Stimulated activated CD8-positive, alpha-beta memory T cell treated with anti-CD3 and anti-CD28 coated beads, Interleukin-4, amount 100 ng/mL, for 24 hours (primary cell): ENCODE measurements around the gene PHLDB1.
"Not testable (repeated sequence)": the region's sequence is repeated elsewhere in the genome, so short reads cannot be mapped to it uniquely, and the experiment has no call there.

ENCODE experiments used
- DNase-seq: peaks from one replicate; pipeline ENCODE4 v3.0.0-alpha.2; 2020; ENCODE audit warnings: low read depth

Gene PHLDB1

DNA sequence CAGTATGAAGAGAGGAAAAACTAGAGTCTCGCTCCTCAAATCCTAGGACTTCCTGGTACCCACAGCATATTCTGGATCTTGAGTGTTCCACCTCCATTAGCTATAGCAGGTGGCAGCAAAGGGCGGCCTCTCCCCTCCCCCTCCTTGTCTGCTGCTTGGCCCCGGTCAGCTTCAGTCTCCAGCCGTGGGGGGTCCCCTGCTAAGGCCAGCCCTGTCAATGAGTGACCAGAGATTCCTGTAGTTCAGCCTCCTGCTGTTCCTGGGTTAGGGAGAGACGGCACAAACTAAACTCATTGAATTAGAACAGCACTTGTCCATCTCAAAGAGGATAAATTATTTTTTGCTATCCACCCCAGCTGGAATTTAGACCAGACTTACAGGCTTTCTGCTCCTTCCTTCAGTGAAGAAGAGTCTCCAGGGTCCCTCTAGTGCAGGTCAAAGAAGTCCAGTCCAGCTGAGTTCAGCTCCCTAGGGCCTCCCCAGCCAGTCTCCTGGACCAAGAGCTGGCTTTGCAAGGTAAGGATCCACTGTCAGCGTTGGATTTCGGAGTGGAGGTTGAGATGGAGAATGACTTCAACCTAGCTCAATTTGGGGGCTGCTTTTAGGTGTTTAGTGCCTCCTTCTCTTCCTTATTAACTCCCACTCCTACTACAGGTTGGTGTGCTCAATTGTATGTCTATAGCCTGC is 1.1 kb upstream of the PHLDB1 start:
- DNase-seq: no peak

DNA sequence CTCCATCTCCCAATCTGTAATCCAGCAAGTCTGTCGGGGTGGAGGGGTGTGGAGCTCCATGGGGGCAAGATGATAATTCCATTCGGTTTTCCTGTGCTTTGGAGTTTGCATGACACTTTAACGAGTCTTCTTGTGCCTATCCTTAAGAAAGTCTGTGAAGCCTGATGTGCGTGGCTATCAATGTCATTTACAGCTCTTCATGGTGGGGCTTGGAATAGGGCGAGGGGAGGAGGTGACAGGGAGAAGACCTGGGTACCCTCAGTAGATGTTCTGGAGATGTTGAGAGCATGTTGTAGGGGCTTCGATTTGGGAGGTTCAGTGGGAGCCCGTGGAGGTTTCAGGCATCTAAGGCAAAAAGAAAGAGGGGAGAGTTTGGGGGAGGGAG is 579 bp upstream of the PHLDB1 start:
- DNase-seq: no peak

DNA sequence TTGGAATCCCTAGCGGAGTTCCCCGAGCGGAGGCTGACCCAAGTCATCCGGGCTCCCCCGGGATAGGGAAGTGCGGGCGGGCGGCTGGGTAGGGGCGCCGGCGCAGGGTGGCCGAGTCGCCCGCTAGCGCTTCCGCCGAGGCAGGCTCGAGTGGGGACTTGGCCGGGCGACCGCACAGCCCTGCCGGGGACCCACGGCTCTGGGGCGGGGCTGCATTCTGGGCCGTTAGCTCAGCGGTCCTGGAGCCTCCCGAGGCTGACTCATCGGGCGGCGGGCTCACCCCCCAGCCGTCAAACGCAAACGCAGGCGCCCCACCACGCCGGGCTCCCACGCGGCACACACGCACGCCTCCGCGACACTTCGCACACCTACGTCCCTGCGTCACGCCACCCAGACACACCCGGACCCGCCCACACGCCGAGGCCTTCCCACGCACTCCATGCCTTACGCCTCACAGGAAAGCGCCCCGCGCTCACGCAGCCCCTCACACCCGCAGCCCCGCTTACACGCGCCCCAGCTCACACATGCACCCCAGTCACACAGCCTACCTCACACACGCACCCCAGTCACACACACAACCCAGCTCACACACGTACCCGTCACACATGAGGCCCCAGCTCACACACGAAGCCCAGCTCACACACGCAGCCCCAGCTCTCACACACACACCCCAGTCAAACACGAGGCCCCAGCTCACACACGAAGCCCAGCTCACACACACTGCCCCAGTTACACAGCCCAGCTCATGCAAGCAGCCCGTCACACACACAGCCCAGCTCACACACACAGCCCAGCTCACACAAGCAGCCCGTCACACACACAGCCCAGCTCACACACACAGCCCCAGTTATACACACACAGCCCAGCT is 1.2 kb downstream of the PHLDB1 start:
- peak; percentile 54 for DNase-seq

DNA sequence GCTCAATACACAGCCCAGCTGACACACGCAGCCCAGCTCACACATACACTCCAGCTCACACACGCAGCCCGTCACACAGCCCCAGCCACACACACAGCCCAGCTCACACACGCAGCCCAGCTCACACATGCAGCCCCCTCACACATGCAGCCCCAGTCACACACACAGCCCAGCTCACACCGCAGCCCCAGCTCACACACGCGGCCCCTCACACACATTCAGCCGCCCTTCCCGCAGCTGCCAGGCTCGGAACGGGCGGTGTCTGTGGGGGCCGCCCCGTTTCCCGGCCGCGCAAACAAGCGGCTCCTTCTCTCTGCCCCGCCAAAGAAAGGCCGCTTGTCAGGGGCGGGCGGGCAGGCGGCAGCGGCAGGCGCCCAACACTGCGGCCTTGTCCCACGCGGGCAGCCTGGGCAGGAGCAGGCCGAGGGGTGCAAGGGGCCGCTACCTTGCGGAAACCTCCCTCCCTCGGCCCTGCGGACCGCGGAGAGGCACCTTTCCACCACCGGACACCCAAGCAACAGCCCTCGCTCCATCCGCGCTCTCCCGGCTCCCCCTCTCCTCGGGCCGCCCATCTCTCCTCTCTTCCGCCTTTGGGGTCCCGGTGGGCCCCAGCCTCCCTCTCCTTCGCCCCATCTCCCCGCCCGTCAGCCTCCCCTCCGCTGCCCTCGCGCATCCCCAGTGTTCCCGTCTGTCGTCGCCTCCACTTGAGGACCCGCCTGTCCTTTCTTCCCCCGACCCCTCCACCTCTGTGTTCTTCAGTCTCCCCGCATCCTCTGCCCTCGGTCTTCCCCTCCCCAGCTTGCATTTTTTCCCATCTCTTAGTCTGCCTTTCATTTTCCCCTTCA is 2.2 kb downstream of the PHLDB1 start:
- DNase-seq: no peak

DNA sequence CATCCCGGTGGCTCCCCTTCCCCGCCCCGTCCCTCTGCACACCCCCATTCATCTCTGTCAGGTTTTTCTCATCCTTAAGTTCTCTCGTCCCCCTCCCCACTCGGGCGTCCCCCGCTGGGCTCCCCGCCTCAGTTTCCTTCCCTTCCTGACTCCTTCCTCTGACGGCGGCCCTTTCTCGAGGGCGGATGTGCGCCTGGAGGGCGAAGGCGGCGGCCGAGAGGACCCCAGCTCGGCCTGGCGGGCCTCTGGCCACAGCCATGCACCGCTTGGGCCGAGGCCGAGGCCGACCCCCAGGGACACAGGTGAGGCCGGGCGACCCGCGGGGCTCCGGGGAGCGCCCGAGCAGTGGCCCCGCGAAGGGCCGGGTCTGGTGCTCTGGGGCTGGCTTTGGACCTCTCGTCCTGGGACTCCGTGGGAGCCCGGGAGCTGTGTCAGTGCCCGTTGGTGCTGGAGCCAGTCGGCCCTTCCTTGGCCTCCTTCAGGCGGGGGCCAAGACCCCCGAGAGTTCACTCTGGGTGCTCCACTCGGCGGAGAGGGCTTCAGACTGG is 2.9 kb downstream of the PHLDB1 start:
- DNase-seq: no peak

DNA sequence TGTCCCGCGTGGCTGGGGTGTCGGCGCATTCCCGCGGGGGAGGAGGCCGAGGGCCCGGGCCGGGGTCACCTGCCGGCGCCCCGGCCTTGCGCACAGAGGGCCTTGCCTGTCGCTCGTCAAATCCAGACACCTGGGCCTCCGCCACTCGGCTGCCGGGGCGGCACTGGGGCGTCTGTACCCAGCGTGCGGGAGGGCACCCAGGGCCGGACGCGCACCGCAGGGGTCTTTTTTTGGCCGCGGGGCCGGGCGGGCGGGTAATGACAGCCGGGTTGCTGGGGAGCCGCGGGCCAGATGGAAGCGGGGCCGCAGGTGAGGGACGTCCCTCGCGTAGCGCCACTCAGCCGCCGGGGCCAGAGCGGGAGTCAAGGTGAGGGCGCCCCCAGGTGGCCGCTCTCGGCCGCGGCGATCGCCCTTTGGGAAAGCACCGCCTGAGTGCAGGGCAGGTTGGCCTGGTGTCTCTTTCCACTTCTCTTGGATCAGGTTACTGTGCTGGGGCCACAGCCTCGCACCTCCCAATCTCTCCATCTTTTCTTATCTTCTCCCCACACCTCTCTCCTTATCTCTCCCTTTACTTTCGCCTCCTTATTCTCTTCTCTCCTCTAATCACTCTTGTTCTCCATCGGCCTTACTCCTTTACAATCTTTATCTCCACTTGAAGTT is 3.5 kb downstream of the PHLDB1 start:
- peak; percentile 78 for DNase-seq

DNA sequence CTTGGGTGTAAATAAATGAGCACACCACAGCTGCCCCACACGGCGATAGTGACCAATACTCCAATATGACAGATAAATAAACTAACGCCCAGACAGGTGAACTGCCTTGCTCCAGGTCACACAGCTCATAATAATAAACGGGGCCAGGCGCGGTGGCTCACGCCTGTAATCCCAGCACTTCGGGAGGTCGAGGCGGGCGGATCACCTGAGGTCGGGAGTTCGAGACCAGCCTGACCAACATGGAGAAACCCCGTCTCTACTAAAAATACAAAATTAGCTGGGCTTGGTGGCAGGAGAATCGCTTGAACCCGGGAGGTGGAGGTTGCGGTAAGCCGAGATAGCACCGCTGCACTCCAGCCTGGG is 4.0 kb downstream of the PHLDB1 start:
- DNase-seq: not testable (repeated sequence)

DNA sequence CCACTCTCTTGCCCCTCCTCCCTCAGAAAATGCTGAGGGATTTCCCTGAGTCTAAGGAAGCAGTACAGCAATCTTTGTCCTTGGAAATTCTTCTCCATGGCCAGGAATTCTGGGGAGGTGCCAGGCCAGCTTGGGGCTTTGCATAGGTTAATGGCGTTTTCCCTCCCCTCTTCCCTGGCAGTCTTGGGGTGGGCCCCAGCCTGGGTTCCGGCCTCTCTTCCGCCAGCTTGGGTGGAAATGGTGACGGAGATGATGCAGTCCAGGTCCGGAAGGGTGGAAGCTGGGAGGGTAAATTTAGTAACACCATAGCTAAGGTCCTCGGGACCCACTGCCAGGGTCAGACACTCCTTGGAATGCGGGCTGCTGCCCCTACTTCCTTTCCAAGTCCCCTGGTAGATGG is 5.0 kb downstream of the PHLDB1 start:
- no peak for DNase-seq

DNA sequence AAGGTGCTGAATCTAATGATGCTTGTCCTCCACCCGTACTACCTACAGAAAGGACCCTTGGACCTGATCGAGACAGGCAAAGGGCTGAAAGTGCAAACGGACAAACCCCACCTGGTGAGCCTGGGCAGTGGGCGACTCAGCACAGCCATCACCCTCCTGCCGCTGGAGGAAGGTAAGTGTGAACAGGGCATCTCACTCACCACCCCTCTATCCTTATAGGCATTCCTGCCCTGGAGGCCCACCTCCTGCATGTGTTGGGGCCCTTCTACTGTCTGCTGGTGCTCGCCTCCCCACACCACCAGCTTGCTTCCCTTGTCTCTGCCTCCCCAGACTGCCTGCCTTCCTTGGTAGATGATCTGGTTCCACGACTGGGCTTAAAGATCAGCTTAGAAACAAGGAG is 7.1 kb downstream of the PHLDB1 start:
- DNase-seq: no peak

DNA sequence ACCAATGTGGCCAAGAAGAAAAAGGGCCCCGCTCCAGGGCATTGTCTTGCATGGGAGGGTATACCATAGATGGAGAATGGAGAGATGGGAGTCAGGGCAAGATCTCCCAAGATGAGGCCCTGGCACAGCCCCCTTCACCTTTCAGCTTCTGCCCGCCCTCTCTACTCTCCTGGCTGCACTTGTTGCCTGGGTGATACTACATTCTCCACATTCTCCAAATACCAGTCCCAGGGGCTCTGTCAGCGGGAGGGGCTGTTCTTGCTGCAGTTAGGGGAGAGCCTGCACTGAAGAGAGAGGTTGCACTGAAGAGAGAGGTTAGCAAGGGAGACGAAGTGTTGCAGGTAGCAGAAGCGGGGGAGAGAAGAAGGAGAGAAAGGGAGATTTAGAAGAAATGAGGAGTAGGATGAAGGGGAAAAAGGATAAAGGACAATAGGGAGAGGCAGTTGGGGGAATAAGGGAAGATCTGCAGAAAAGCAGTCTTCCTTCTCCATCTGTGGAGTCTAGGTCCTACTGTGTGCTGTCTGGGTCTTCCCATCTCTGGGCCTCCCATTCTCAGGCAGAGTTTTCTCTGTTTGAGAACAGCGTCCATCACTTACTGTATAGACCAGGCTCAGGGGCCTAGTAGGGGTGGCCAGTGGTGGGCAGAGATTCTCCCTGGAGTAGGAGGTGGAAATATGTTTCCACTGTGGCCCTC is 8.0 kb downstream of the PHLDB1 start:
- no peak for DNase-seq

DNA sequence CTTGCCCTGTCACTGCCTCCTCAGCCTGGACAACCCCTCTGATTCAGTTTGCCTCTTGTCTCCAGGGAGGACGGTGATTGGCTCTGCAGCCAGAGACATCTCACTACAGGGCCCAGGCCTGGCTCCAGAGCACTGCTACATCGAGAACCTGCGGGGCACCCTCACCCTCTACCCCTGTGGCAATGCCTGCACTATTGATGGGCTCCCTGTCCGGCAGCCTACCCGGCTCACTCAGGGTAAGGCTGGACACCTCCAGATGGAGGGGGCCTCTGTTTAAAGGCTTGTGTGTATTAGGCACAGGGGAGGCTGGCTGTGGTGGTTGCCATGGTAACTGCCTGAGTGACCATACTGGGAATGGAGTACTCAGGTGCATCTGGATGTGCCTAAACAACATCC is 8.6 kb downstream of the PHLDB1 start:
- DNase-seq: no peak

DNA sequence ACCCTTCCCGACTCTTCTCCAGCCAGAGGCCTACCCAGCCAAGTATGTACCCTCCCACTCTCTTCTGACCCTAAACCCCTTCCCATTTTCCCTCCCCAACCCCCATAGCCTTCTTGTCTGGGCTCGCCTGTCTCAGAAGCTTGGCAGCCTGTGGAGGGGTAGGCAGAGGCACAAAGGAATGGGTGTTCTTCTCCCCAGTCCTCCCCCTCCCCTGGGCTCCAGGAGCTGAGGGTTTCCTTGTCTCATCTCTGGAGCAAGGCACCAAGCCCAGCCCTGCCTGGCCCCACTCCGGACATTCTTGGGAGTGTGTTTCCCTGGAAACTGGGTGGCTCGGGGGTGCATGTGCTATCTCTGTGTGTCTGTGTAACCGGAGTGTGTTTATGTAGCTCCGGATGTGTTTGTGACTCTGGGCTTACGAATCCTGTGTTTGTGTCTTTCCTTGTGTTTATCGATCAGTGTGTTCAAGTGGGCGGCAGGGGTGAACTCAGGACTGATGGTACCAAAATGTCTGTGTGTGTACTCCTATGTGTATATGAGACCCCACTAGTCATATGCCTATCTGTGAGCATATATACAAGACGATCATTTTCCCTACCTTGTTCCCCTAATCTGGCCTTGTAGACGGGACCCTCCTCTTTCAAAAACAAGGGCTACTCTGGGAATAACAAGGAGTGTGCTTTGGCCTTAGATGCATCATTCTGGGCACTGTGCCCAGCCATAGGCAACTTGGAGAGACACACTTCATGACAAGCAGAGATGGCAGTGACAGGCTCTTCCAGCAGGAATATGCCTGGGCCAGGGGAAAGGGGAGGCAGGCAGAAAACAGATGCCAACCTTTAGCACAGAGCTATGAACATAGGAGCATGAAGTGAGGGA is 10.9 kb downstream of the PHLDB1 start:
- no peak for DNase-seq

DNA sequence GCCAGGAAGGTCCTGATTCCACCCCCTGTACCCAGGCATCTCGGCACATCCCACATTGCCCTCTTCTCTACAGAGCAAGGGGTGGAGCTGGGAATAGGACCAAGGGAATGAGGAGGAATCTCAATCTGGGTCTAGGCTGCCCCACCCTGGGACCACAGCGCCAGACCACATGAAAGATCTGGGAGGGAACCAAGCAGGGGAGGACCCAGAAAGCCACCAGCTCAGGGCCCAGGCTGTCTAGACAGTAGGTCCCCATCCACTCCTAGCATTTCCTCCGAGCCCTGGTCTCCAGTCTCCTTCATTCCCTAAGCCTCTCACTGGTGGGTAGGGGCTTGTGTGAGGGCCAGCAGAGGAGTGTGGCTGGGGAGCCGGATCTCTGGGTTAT is 11.6 kb downstream of the PHLDB1 start:
- no peak for DNase-seq

DNA sequence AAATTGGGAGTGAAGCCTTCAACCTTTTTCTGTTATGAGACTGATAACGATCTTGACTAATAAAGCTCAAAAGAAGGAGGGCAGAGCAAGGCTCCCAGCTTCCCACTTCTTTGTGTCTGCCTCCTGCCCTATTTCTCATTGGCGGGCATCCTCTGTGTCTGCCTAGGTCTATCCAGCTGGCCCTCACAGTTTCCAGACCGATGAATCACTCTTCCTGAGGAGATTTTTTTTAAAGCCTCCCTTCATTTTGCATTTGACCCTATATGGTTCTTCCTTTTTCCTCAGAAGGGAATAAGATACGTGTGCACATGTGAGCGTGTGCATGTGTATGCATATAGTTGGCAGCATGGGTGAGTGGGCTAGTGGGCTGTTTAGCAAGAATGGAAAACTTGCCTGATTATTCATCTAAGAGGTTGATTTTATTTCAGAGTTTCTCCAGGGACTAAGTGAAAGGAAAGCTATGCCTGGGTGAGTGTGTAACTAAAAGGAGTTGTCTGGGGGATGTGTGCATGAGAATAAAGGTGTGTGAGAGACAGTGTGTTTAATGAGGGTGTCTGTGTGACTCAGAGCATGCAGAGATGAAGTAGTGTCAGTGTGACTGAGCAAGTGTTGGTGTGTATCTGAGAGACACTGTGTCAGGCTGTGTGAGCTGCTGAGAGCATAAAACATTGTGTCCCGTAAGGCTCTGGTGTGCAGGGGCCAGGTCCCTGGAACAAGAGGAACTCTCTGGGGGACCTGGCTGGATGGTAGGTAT is 12.2 kb downstream of the PHLDB1 start:
- DNase-seq: no peak

DNA sequence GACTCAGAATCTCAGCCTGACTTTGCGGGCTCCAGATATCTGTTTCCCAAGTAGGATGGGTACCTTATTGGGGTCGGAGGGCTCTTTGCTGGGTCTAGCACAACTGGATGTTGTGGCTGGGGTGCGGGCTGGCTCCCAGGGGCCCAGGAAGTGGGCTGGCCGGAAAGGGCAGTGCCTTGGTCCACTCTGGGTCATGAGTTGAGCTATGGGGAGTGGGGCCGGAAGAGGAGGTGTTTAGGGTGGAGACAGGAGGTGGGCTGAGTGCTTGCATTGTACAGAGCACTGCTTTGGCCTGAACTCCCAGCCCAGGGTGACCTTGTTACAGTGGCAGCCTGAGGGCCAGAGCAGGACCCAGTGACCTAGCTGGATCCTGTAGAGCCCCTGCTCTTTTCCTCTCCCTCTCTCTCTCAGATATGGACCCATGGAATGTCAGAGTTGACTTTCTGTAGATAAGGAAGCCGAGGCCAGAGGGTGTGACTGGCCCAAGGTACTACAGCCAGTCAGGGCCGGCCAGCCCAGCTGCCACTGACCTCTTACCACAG is 13.2 kb downstream of the PHLDB1 start:
- no peak for DNase-seq

DNA sequence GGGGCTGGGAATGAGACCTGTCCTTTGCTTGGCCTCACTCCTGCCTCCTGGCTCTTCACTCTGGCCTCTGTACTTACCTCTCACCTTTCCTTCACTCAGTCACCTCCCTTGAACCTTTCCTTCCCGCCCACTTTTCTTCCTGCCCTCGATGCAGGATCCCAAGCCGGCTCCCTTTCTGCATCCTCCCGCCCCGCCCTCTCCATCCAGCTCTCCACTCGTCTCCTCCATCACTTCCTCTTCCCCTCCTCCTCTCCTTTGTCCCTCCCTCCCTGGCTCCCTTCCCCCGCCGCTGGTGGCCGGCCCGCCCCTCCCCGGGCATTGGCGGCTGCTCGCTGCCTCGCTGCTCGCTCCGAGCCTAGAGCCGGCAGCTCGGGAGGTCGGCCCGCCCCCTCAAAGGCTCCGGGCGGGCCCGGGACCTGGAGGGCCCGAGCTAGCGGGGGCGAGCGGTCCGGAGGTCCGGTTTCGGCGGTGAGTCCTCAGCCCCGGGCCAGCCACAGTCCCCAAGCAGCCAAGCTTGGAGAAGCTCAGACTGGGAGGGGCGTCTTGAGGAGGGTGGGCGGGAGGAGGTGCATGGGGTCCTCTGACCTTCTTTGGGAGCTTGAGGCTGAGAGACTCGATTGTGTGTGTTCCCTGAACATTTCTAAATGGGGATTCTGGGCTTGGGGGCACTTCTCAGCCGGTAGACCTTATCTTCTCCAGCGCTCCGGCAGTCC is 13.8 kb downstream of the PHLDB1 start:
- no peak for DNase-seq

DNA sequence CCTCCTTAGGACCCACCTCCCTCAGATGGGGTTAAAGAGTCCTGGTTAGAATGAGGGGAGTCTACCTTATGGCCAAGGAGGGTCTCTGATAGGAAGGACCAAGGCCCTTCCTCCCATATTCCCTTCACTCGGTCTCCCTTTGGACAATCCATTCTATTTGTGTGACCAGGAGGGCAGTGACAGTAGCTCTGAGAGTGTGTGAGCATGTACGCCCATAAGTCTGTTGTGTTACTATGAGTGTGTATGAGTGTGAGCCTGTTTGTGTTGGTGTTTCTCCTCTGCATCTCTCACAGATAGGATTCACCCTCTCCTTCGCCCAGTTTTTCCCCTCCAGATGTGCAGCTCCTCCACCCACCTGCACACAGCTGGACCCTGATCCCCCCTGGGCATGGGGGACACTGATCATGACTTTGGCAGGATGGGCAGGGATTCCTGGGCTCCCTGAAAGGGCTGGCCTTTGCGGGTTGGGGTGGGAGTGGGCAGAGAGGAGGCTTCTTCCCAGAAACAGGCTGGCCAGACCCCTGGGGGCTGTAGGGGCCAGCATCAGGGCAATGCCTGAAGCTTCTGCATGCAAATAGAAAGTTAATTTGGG is 14.5 kb downstream of the PHLDB1 start:
- DNase-seq: no peak
